ENCODE measurements around the gene TRPC4. TPM values are rescaled to one million over a fixed set of nuclear protein-coding genes. Genes with fewer than 3 reads are reported as not detected.

Gene TRPC4
- total and polyA plus RNA-seq, 2 donors (not counting 1 experiment from before 2014, with no cell fraction given): not detected

- no peak for DNase-seq
- Mint-ChIP-seq H3K27me3 (no peaks in the 10 kb centered on the region), H3K9me3 (ENCODE audit: insufficient read depth) (no peaks in the 10 kb centered on the region), H3K4me3 (no peak overlapping the region), H3K4me1 (no peaks in the 10 kb centered on the region), H3K27ac (no peak overlapping the region)
- H3K4me2 ChIP-seq (replicated peaks; ENCODE audit: low read depth, low read length, poor library complexity, severe bottlenecking): no peak overlapping the region
- ChIA-PET POLR2A (no interaction called here), CTCF (no interaction called here)
- H3K27ac ChIP-seq (ENCODE audit: low read length in 2 of 2): no peak overlapping the region
- TF ChIP-seq EZH2 (IDR thresholded peaks at IDR 0.05; ENCODE audit: borderline replicate concordance, insufficient read depth, low read depth, low read length, poor library complexity, severe bottlenecking) (no peak), CTCF (IDR thresholded peaks at IDR 0.05) (no peak)
- no peaks in the 10 kb centered on the region for H3K4me1 ChIP-seq (ENCODE audit: control insufficient read depth in 2 of 2, insufficient read depth in 2 of 2, low read length in 2 of 2)
- no peaks in the 10 kb centered on the region for H3K36me3 ChIP-seq (replicated peaks in 1 of 2; ENCODE audit: control extremely low read depth in 1 of 2, control insufficient read depth in 1 of 2, extremely low read depth in 1 of 2, insufficient read depth in 2 of 2, low read length in 1 of 2)
- no peak for ATAC-seq (ENCODE audit: low read depth)
- no peaks in the 10 kb centered on the region for H3K79me2 ChIP-seq (ENCODE audit: control insufficient read depth, insufficient read depth, low read length)
- intact Hi-C loops (cut with micrococcal nuclease): no loop called here
- H3K9ac ChIP-seq (ENCODE audit: low read length): no peak overlapping the region
- no CpG with 5 or more reads among the region's 3 CpGs for WGBS (ENCODE audit: insufficient coverage)
- H2AFZ ChIP-seq (ENCODE audit: insufficient read depth, low read depth, low read length, poor library complexity, severe bottlenecking): no peak overlapping the region
- no peaks in the 10 kb centered on the region for H4K20me1 ChIP-seq (ENCODE audit: control insufficient read depth, insufficient read depth, low read length, poor library complexity, severe bottlenecking)
- no peaks in the 10 kb centered on the region for H3K9me3 ChIP-seq (ENCODE audit: control extremely low read depth in 1 of 3, control insufficient read depth in 2 of 3, insufficient read depth in 1 of 3, low read length in 2 of 3)
- H3K27me3 ChIP-seq (replicated peaks in 1 of 4; ENCODE audit: control extremely low read depth in 1 of 4, control insufficient read depth in 3 of 4, insufficient read depth in 4 of 4, low read length in 3 of 4): no peaks in the 10 kb centered on the region
- no peak overlapping the region for H3K4me3 ChIP-seq (ENCODE audit: control extremely low read depth in 1 of 5, extremely low read depth in 1 of 5, insufficient read depth in 1 of 5, low read depth in 2 of 5, low read length in 4 of 5)
Measured at GRCh38 chr13:37736045-37736444, 133.5 kb downstream of the TRPC4 start.

GRCh38 chr13:37735293-37735692 lies 134.3 kb downstream of the TRPC4 start:
- no CpG with 5 or more reads among the region's 4 CpGs for WGBS (ENCODE audit: insufficient coverage)
- POLR2A ChIA-PET: no interaction called here
- H3K4me1 Mint-ChIP-seq: no peaks in the 10 kb centered on the region
- Histone ChIP-seq H2AFZ (ENCODE audit: insufficient read depth, low read depth, low read length, poor library complexity, severe bottlenecking) (no peak overlapping the region), H3K9ac (ENCODE audit: low read length) (no peak overlapping the region), H3K36me3 (replicated peaks in 1 of 2; ENCODE audit: control extremely low read depth in 1 of 2, control insufficient read depth in 1 of 2, extremely low read depth in 1 of 2, insufficient read depth in 2 of 2, low read length in 1 of 2) (no peaks in the 10 kb centered on the region), H3K4me1 (ENCODE audit: control insufficient read depth in 2 of 2, insufficient read depth in 2 of 2, low read length in 2 of 2) (no peaks in the 10 kb centered on the region), H3K27ac (ENCODE audit: low read length in 2 of 2) (no peak overlapping the region), H4K20me1 (ENCODE audit: control insufficient read depth, insufficient read depth, low read length, poor library complexity, severe bottlenecking) (no peaks in the 10 kb centered on the region), H3K79me2 (ENCODE audit: control insufficient read depth, insufficient read depth, low read length) (no peaks in the 10 kb centered on the region), H3K9me3 (ENCODE audit: control extremely low read depth in 1 of 3, control insufficient read depth in 2 of 3, insufficient read depth in 1 of 3, low read length in 2 of 3) (no peaks in the 10 kb centered on the region), H3K4me2 (replicated peaks; ENCODE audit: low read depth, low read length, poor library complexity, severe bottlenecking) (no peak overlapping the region), H3K27me3 (replicated peaks in 1 of 4; ENCODE audit: control extremely low read depth in 1 of 4, control insufficient read depth in 3 of 4, insufficient read depth in 4 of 4, low read length in 3 of 4) (no peaks in the 10 kb centered on the region), H3K4me3 (ENCODE audit: control extremely low read depth in 1 of 5, extremely low read depth in 1 of 5, insufficient read depth in 1 of 5, low read depth in 2 of 5, low read length in 4 of 5) (no peak overlapping the region)
- ATAC-seq (ENCODE audit: low read depth) (no peak), DNase-seq (no peak)
- no peak overlapping the region for H3K4me3 Mint-ChIP-seq
- CTCF ChIA-PET: no interaction called here
- intact Hi-C loops (cut with micrococcal nuclease): no loop called here
- no peak overlapping the region for H3K27ac Mint-ChIP-seq
- TF ChIP-seq CTCF (IDR thresholded peaks at IDR 0.05) (no peak), EZH2 (IDR thresholded peaks at IDR 0.05; ENCODE audit: borderline replicate concordance, insufficient read depth, low read depth, low read length, poor library complexity, severe bottlenecking) (no peak)
- H3K27me3 Mint-ChIP-seq: no peaks in the 10 kb centered on the region
- H3K9me3 Mint-ChIP-seq (ENCODE audit: insufficient read depth): no peaks in the 10 kb centered on the region
